HG03280 (cell line): ENCODE data around the gene TNNI2.

Experiments
- ATAC-seq: cut with Tn5 transposase; IDR thresholded peaks from one replicate; pipeline ENCODE4 v1.9.1; 2021; ENCODE audit warnings: mild to moderate bottlenecking, moderate library complexity; ENCODE audit not compliant: unreplicated experiment

TNNI2 gene

DNA sequence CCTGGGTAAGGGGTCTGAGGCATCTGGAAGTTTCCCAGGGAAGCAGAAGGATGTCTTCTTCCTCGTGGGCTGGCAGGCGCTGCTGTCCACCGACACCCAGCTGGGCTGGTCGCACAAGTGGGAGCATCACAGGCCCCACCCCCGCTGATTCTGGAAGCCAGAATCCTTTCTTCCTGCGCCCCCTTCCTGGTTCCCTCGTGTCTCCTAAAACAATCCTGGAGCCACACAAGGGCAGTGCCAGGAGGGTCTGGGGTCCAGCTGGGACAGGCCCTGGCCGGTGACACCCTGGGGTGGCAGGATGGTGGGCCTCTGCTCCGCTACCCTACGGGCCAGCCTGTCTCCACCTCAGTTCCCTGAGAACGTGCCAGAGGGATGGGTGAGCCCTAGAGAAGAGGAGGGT is 18.3 kb downstream of the TNNI2 start:
- ATAC-seq: no peak

DNA sequence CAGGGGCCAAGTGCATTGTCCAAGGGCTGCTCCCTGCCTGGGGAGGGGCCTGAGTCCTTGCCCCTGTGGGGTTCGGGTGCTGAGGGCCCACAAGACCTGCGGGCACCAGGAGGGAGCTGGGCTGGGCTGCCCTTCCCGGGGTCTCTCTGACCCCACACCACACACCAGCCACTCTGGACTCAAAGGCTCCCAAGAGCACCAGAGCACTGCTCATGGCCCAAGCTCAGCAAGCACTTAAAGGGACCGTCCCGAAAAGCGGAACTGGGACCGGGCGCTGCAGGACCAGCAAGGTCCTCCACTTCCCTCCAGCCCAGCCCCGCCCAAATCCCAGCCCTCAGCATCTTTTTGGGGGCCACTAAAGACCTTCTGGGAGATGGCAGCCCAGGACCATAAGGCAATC is 19.4 kb downstream of the TNNI2 start:
- ATAC-seq: no peak

- ATAC-seq: no peak
Measured at GRCh38 chr11:1858576-1858975, 19.8 kb downstream of the TNNI2 start.

DNA sequence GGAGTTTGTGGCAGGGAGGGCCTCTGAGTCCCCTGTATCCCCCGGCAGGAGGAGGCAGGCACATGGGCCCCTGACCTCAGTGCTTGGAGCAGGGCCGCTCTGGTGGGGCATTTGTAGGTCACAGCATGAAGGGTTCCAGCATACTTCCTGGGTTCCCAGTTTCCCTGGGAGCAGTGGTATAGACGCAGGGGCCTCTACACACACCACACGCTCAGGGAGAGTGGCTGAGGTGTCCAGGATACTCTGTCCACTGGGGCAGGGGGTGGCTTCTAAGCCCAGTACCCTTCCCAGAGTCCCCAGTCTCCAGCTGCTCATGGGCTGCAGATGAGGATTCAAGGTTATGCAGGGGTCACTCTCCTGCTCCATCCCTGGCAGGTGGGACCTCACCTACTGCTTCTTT is 20.2 kb downstream of the TNNI2 start:
- ATAC-seq: no peak

DNA sequence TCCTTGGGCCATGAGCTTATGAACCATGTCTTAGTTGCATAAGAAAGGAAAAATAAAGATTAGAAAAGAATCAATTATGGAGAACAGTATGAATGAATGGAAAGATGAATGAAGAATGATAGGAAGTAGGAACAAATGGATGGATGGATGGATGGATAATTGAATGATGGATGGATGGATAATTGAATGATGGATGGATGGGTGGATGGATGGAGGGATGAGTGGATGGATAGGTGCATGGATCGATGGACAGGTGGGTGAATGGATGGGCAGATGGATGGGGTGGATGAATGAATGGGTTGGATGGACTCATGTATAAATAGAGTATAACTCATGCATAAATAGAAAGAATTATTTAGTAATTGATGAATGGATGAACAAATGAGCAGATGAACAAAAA is 21.3 kb downstream of the TNNI2 start:
- no peak for ATAC-seq

DNA sequence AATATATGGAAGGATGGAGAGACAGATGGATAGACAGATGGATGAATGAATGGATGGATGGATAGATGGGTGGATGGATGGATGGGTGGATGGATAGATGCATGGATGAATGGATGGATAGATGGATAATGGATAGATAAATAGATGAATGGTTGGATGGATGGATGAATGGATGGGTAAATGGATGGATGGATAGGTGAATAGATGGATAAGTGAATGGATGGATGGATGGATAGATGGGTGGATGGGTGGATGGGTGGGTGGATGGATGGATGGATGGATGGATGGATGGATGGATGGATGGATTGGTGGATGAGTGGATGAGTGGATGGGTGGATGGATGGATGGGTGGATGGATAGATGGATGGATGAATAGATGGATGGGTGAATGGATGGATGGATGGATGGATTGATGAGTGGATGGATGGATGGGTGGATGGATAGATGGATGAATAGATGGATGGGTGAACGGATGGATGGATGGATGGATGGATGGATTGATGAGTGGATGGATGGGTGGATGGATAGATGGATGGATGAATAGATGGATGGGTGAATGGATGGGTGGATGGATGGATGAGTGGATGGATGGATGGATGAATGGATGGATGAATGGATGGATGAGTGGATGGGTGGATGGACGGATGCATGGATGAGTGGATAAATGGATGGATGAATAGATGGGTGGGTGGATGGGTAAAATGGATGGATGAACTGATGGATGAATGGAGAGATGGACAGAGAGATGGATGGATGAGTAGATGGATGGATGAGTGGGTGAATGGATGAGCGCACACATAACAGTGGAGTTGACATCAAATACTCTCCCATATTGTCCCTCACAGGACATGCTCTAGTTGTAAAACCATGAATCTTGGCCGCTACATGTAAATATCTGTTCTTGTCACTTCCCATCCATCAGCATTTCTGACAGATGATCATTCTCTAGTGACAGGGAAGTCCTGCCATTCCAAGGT is 22.9 kb downstream of the TNNI2 start:
- ATAC-seq: no peak

- no peak for ATAC-seq
Measured at GRCh38 chr11:1862588-1863351, 24.0 kb downstream of the TNNI2 start.

DNA sequence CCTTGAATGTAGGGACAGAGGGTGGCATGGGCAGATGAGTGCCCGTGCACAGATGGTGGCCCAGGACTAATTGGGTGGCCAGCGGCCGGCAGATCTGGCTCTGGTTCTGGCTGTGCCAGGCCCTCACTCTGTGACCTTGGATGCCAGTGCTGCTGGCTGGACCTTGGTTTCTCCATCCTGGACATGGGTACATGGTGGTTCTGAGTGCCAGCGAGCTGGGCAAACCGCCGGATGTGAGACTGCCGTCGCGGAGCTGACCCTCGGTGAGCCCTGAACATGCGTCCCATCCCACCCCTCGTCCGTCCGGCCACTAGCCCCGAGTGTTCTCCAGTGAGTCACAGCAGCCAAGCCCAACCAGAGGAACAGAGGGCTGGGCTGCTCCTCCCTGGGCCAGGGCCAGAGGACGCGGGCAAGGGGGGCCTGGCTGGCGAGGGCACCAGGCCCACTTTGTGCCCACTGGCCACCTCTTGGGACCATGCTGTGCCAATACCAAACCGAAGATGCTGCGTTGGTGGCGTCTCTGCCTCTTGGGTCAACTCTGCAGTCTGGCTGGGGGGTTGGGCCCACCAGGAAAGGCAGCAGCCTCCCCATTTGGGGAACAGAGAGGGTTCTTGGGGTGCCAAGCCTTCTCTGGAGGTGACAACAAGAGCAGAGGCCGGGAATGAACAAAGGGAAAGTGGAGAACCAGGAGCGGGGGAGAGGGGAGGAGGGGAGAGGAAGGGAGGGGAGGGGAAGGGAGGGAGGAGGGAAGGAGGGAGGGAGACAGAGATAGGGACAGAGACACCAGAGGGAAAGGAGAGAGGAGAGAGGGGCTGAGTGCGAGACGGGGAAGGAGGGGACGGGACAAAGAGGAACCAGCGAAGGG is 24.8 kb downstream of the TNNI2 start:
- ATAC-seq: no peak

GRCh38 chr11:1864231-1864630 is 25.4 kb downstream of the TNNI2 start:
- no peak for ATAC-seq

DNA sequence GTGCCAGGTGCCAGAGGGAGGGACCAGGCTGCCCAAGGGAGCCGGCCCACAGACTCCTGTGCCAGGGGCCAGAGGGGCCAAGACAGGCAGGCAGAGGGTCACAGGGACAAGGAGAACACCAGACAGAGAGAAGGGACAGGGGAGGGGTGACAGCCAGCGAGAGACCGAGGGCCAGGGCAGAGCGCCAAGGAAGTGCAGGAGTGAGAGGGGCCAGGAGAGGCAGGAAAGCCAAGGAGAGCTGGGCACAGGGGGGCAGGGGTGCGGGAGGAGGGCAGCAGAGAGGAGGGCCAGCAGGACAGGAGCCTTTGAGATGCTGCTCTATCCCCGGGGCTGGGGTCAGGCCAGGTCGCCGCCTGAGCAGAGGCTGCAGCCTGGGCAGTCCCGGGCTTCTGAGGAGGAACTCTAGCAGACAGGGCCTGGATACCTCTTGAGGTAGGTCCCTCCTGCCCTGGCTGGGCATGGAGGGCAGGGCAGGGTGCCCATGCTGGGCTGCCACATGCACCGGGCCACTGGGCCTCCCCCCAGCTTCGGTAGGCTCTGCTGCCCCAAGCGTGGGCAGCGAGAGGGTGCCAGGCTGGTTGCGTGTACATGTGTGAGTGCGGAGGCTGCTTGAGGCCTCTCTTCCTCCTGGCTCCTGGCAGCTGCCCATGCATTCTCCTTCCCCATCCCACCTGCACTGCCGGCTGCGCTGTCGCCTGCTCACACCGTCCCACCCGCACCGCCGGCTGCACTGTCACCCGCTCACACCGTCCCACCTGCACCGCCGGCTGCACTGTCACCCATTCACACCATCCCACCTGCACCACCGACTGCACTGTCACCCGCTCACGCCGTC is 26.3 kb downstream of the TNNI2 start:
- ATAC-seq: no peak

GRCh38 chr11:1866226-1866625 is 27.4 kb downstream of the TNNI2 start:
- no peak for ATAC-seq

DNA sequence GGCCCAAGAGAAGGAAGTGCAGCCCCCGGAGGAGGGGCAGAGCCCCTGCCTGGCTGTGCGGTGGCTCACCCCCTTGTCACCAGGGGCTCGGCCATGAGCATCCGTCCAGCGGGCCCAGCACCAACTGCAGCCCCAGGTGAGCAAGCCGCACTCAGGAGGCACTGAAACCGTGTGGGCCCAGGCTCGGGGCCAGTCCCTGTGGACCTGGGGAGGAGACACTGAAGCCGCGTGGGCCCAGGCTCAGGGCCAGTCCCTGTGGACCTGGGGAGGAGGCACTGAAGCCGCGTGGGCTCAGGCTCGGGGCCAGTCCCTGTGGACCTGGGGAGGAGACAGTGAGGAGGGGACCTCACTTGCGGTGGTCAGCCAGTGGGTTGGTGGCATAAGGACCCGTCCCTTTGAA is 28.0 kb downstream of the TNNI2 start:
- no peak for ATAC-seq

GRCh38 chr11:1867381-1867780 is 28.6 kb downstream of the TNNI2 start:
- ATAC-seq: no peak

GRCh38 chr11:1868056-1868635 is 29.4 kb downstream of the TNNI2 start:
- ATAC-seq: no peak

DNA sequence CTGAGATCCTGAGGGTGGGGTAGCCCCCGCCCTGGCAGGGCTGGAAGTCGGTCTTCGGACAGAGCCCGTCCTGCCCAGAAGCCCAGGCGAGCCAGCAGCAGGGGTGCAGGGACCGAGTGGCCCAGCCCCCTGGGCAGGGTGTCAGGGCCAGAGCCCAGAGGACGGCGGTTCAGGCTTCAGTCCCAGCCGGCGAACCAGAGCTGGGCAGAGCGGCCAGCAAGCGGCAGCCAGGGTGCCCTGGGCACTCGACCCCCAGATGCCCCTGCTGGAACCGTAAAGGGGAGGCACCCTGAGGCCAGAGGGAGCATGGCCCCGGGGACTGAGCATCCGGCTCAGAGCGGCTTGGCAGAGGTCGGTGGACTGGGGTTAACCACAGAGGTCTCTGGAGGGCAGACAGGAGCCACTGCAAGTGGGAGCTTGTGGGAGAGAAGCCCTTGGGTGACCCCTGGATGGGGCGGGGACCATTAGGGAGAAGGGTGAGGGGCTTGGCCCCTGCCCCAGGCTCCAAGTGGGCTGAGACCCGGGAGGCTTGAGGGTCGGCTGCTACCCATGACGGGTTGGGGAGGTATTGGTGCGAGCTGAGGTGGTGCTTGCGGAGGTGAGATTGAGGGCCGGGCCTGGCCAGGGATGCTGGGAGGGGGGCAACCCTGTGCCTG is 30.0 kb downstream of the TNNI2 start:
- no peak for ATAC-seq

DNA sequence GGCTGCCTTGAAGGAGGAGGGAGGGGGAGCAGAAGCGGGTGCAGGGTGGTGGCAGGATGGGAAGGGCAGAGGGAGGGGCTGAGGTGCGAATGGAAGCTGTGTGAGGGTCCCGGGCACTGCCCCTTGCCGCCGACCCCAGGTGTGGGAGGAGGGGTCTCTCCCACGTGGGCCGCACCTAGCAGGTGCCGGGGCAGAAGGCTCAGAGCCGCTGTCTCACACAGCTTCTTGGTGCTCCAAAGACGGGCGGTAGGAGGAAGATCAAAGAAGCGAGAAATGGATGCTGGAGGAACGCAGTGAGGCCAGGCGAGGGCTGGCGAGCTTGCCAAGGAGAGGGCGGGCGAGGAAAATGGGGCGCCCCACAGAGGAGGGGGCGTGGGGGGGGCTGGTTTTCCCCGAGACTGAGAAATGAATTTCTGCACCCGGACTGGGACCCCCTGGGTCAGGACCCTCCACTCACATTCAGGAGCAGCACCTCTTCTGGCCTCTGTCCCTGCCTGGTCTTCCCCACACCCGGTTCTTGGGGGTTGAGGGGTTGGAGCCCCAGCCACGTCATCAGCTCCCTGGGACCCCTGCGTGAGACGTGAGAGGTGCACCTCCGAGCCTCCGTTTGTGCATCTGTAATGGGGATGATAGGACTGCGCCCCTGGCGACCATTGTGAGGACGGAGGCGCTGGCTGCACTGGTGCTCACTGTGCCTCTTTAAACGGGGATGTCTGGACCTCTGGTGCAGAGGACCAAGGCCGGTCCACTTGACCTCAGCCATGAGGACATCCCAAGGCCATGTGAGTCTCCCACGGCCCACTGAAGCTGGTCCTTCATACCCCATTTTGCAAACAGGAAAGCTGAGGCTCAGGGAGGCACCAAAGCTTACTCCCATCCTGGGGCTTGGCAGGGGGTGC is 30.9 kb downstream of the TNNI2 start:
- ATAC-seq: no peak

DNA sequence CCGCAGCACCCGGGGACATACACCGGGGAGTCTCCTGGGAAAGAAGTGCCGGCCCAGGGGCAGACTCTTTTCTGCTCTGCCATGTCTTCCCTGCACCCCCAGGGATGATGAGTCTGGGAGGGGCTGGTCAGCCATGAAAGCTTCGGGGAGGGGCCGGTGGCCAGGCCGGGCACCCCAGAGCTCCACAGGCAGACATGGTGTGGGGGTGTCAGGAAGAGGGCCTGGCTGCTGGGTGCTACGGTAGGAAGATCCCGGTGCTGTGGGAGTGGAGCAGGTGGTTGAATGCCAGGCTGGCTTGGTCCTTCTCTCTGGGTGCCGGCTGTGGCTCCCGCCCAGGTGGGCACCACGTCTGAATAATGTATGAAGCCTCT is 31.5 kb downstream of the TNNI2 start:
- ATAC-seq: no peak

DNA sequence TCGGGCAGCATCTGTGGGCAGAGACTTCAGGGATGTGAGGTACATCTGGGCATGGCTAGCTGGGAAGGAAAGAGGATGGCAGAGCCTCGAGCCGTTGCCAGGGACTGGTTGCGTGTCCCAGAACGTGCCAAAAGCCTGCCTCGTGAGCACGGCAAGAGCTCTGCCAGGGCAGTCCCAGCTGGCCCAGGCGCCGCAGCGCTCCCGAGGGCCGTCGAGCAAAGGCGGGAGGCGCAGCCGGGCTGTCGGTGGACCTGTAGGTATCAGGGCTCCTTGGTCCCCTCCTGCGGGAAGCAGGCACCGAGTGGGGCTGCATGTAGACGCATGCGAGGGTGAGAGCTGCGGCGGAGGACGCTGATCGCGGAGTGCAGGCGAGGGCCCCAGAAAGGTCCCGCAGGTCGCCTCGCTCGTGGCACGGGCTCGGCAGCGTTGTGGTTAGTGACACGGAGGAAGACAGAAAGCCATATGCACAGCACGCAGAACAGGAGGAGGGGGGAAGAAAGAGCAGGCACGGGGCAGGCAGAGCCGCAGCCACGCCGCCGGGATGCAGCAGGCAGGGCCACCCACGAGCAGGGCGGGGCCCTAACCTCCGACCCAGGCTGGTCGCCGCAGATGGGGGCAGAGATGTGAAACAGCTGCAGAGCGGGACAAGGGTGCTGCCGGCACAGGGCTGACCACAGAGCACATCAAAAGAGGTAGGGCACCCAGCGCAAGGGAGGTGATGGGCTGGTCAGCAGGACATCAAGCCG is 32.1 kb downstream of the TNNI2 start:
- ATAC-seq: no peak
